GM13976 (cell line): ENCODE measurements around the gene CNP.
"Not testable (repeated sequence)": the region's sequence is repeated elsewhere in the genome, so short reads cannot be mapped to it uniquely, and the experiment has no call there.

Source experiments
- DNase-seq: peaks from one replicate; pipeline ENCODE4 v3.0.0; 2012; ENCODE audit warnings: low spot score
- CTCF ChIP-seq: IDR thresholded peaks from 2 replicates; pipeline ENCODE4 v1.5.1; 2012; ENCODE audit warnings: borderline replicate concordance, mild to moderate bottlenecking; ENCODE audit not compliant: insufficient read depth; ENCODE audit errors: extremely low read depth, missing control alignments, control extremely low read depth
- in situ Hi-C: fragments of 300-500 bp; cut with MboI; formaldehyde crosslinking; loops from one replicate; pipeline ENCODE4 v1.12.0; 2022; ENCODE audit warnings: low sequenced_read_pairs, mixed read lengths, inconsistent platforms; ENCODE audit not compliant: unreplicated experiment

CNP gene

GRCh38 chr17:42001729-42002128 is 35.1 kb downstream of the CNP start:
- in situ Hi-C loops: no loop called here
- DNase-seq: no peak
- no peak for TF ChIP-seq CTCF

- in situ Hi-C loops: no loop called here
- DNase-seq: no peak
- no peak for TF ChIP-seq CTCF
These were observed 35.7 kb downstream of the CNP start for GRCh38 chr17:42002175-42002791.

- in situ Hi-C loops: no loop called here
- TF ChIP-seq CTCF: no peak
- DNase-seq: no peak
These were observed 36.3 kb downstream of the CNP start for GRCh38 chr17:42002792-42003301.

- no peak for DNase-seq
- in situ Hi-C loops: no loop called here
- TF ChIP-seq CTCF: no peak
These were observed 38.6 kb downstream of the CNP start for GRCh38 chr17:42005166-42005565.

- no peak for TF ChIP-seq CTCF
- in situ Hi-C loops: no loop called here
- no peak for DNase-seq
These were observed 42.6 kb downstream of the CNP start for GRCh38 chr17:42009170-42009569.

GRCh38 chr17:42010266-42010680 is 43.7 kb downstream of the CNP start:
- DNase-seq, in situ Hi-C loops: not testable (repeated sequence)

- DNase-seq: no peak
- in situ Hi-C loops: no loop called here
- TF ChIP-seq CTCF: no peak
These were observed 44.4 kb downstream of the CNP start for GRCh38 chr17:42010898-42011516.

GRCh38 chr17:42012363-42012762 is 45.8 kb downstream of the CNP start:
- DNase-seq, in situ Hi-C loops: not testable (repeated sequence)

GRCh38 chr17:42013740-42014139 is 47.1 kb downstream of the CNP start:
- DNase-seq, in situ Hi-C loops: not testable (repeated sequence)
